Measurements from ENCODE around the gene USP25. TPM values are rescaled to one million over a fixed set of nuclear protein-coding genes. Genes with fewer than 3 reads are reported as not detected.

The USP25 gene
- total RNA-seq, 3 donors from 2014 or later = 33.5 to 48.2 (median 43.3) TPM

GRCh38 chr21:15768853-15769252, 39.1 kb downstream of the USP25 start:
- ATAC-seq = no peak
- intact Hi-C loops (cut with DNase I, micrococcal nuclease) = no loop called here

GRCh38 chr21:15771311-15771710, 41.5 kb downstream of the USP25 start:
- intact Hi-C loops (cut with DNase I, micrococcal nuclease) = no loop called here
- H3K4me1 ChIP-seq (ENCODE audit: low read depth) = no peaks in the 10 kb centered on the region

More at GRCh38 chr21:15768853-15769252, 39.1 kb downstream of the USP25 start:
- H3K36me3 ChIP-seq (ENCODE audit: low read depth) = no peaks in the 10 kb centered on the region
- TF ChIP-seq CTCF (IDR thresholded peaks at IDR 0.05) = no peak
- H3K4me1 ChIP-seq (ENCODE audit: low read depth) = no peaks in the 10 kb centered on the region
- DNase-seq = no peak
- H3K4me3 ChIP-seq = no peak overlapping the region
- H3K9me3 ChIP-seq = no peaks in the 10 kb centered on the region

GRCh38 chr21:15772654-15773053, 42.9 kb downstream of the USP25 start:
- intact Hi-C loops (cut with DNase I, micrococcal nuclease) = no loop called here
- no peaks in the 10 kb centered on the region for H3K9me3 ChIP-seq
- ATAC-seq (no peak), DNase-seq (no peak)
- TF ChIP-seq CTCF (IDR thresholded peaks at IDR 0.05) = no peak
- no peaks in the 10 kb centered on the region for H3K36me3 ChIP-seq (ENCODE audit: low read depth)
- H3K4me1 ChIP-seq (ENCODE audit: low read depth) = no peaks in the 10 kb centered on the region
- no peak overlapping the region for H3K4me3 ChIP-seq

More at GRCh38 chr21:15771311-15771710, 41.5 kb downstream of the USP25 start:
- Histone ChIP-seq H3K4me3 (no peak overlapping the region), H3K9me3 (no peaks in the 10 kb centered on the region), H3K36me3 (ENCODE audit: low read depth) (no peaks in the 10 kb centered on the region)
- DNase-seq = no peak
- no peak for ATAC-seq
- no peak for TF ChIP-seq CTCF (IDR thresholded peaks at IDR 0.05)

GRCh38 chr21:15774590-15774989, 44.8 kb downstream of the USP25 start:
- Histone ChIP-seq H3K36me3 (ENCODE audit: low read depth) (no peaks in the 10 kb centered on the region), H3K9me3 (no peaks in the 10 kb centered on the region), H3K4me1 (ENCODE audit: low read depth) (no peaks in the 10 kb centered on the region), H3K4me3 (no peak overlapping the region)
- ATAC-seq = no peak
- intact Hi-C loops (cut with DNase I, micrococcal nuclease) = no loop called here
- TF ChIP-seq CTCF (IDR thresholded peaks at IDR 0.05) = no peak
- no peak for DNase-seq

GRCh38 chr21:15775291-15775690, 45.5 kb downstream of the USP25 start:
- H3K4me3 ChIP-seq = no peak overlapping the region
- no peaks in the 10 kb centered on the region for H3K36me3 ChIP-seq (ENCODE audit: low read depth)
- H3K4me1 ChIP-seq (ENCODE audit: low read depth) = no peaks in the 10 kb centered on the region
- H3K9me3 ChIP-seq = no peaks in the 10 kb centered on the region
- intact Hi-C loops (cut with DNase I, micrococcal nuclease) = no loop called here
- no peak for TF ChIP-seq CTCF (IDR thresholded peaks at IDR 0.05)
- ATAC-seq (no peak), DNase-seq (no peak)

GRCh38 chr21:15775981-15776380, 46.2 kb downstream of the USP25 start:
- no peak overlapping the region for H3K4me3 ChIP-seq
- DNase-seq (no peak), ATAC-seq (peak; percentile 64)
- intact Hi-C loops (cut with DNase I, micrococcal nuclease) = no loop called here
- H3K4me1 ChIP-seq (ENCODE audit: low read depth) = no peaks in the 10 kb centered on the region
- H3K36me3 ChIP-seq (ENCODE audit: low read depth) = no peaks in the 10 kb centered on the region
- TF ChIP-seq CTCF (IDR thresholded peaks at IDR 0.05) = no peak
- no peaks in the 10 kb centered on the region for H3K9me3 ChIP-seq
